Mucosa of stomach (tissue), 1 donor: ENCODE measurements around the gene CAPN2.

Experiments
- H3K27me3 ChIP-seq: one replicate; pipeline ENCODE4 v1.7.0; 2013; ENCODE audit warnings: mild to moderate bottlenecking, low read length; ENCODE audit not compliant: control insufficient read depth, insufficient read depth
- H3K36me3 ChIP-seq: one replicate; pipeline ENCODE4 v1.7.0; 2013; ENCODE audit warnings: low read length; ENCODE audit not compliant: control insufficient read depth, insufficient read depth
- H3K4me1 ChIP-seq: one replicate; pipeline ENCODE4 v1.7.0; 2013; ENCODE audit warnings: mild to moderate bottlenecking, low read length; ENCODE audit not compliant: control insufficient read depth, insufficient read depth
- H3K4me3 ChIP-seq: one replicate; pipeline ENCODE4 v1.7.0; 2013; ENCODE audit warnings: low read length
- H3K9ac ChIP-seq: one replicate; pipeline ENCODE4 v1.7.0; 2013; ENCODE audit warnings: mild to moderate bottlenecking, low read length, moderate library complexity
- H3K9me3 ChIP-seq: one replicate; pipeline ENCODE4 v1.7.0; 2013; ENCODE audit warnings: mild to moderate bottlenecking, low read length, moderate library complexity; ENCODE audit not compliant: control insufficient read depth
- donor health status: Pancreatic carcinoma.

Gene CAPN2

GRCh38 chr1:223706077-223706973 lies 6.0 kb upstream of the CAPN2 start:
- H3K9ac ChIP-seq = peak overlapping the region; percentile 3

GRCh38 chr1:223707256-223708000 lies 4.9 kb upstream of the CAPN2 start:
- Histone ChIP-seq H3K9me3 (no peaks in the 10 kb centered on the region), H3K4me1 (peaks cover 68% of the 10 kb centered on the region), H3K27me3 (no peaks in the 10 kb centered on the region), H3K36me3 (no peaks in the 10 kb centered on the region), H3K9ac (peak overlapping the region; percentile 3), H3K4me3 (peak overlapping the region; percentile 0)

More at GRCh38 chr1:223706077-223706973, 6.0 kb upstream of the CAPN2 start:
- Histone ChIP-seq H3K4me3 (no peak overlapping the region), H3K4me1 (peaks cover 62% of the 10 kb centered on the region), H3K27me3 (no peaks in the 10 kb centered on the region), H3K9me3 (no peaks in the 10 kb centered on the region), H3K36me3 (no peaks in the 10 kb centered on the region)

DNA sequence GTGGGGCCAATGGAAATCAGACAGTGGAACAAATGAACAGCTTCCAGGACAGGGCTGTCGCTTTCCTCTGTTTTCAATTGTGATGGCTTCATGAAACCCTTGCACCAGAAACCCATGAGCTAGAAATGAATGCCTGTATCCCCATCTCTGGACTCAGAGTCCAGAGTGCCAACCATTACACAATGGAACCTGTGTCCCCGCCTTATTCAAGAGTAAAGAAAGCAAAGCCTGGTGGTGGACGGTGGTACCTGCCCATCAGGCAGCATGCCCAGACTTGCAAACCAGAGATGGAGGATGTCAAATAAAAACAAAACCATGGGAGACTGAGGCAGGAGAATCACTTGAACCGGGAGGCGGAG lies 4.4 kb upstream of the CAPN2 start:
- Histone ChIP-seq H3K27me3 (no peaks in the 10 kb centered on the region), H3K9ac (peak overlapping the region; percentile 3), H3K4me1 (peaks cover 68% of the 10 kb centered on the region), H3K36me3 (no peaks in the 10 kb centered on the region), H3K9me3 (no peaks in the 10 kb centered on the region), H3K4me3 (peak overlapping the region; percentile 0)

- Histone ChIP-seq H3K9me3 (no peaks in the 10 kb centered on the region), H3K4me3 (no peak overlapping the region), H3K36me3 (no peaks in the 10 kb centered on the region), H3K4me1 (peaks cover 71% of the 10 kb centered on the region), H3K27me3 (no peaks in the 10 kb centered on the region), H3K9ac (no peak overlapping the region)
Measured at GRCh38 chr1:223708651-223709268, 3.6 kb upstream of the CAPN2 start.

- Histone ChIP-seq H3K36me3 (no peaks in the 10 kb centered on the region), H3K4me3 (no peak overlapping the region), H3K9me3 (no peaks in the 10 kb centered on the region), H3K4me1 (peaks cover 79% of the 10 kb centered on the region), H3K9ac (no peak overlapping the region), H3K27me3 (no peaks in the 10 kb centered on the region)
Measured at GRCh38 chr1:223709598-223709997, 2.7 kb upstream of the CAPN2 start.

GRCh38 chr1:223710179-223711133 lies 1.9 kb upstream of the CAPN2 start:
- Histone ChIP-seq H3K36me3 (no peaks in the 10 kb centered on the region), H3K9me3 (no peaks in the 10 kb centered on the region), H3K4me3 (no peak overlapping the region), H3K9ac (no peak overlapping the region), H3K4me1 (peaks cover 79% of the 10 kb centered on the region), H3K27me3 (no peaks in the 10 kb centered on the region)

GRCh38 chr1:223711173-223711572 lies 1.2 kb upstream of the CAPN2 start:
- Histone ChIP-seq H3K9ac (no peak overlapping the region), H3K27me3 (no peaks in the 10 kb centered on the region), H3K4me1 (peaks cover 79% of the 10 kb centered on the region), H3K4me3 (no peak overlapping the region), H3K36me3 (no peaks in the 10 kb centered on the region), H3K9me3 (no peaks in the 10 kb centered on the region)

GRCh38 chr1:223711747-223712193 lies 569 bp upstream of the CAPN2 start:
- no peaks in the 10 kb centered on the region for H3K9me3 ChIP-seq
- H3K9ac ChIP-seq = peak overlapping the region; percentile 69
- H3K4me3 ChIP-seq = peak overlapping the region; percentile 18
- no peaks in the 10 kb centered on the region for H3K27me3 ChIP-seq
- no peaks in the 10 kb centered on the region for H3K36me3 ChIP-seq
- peaks cover 79% of the 10 kb centered on the region for H3K4me1 ChIP-seq

DNA sequence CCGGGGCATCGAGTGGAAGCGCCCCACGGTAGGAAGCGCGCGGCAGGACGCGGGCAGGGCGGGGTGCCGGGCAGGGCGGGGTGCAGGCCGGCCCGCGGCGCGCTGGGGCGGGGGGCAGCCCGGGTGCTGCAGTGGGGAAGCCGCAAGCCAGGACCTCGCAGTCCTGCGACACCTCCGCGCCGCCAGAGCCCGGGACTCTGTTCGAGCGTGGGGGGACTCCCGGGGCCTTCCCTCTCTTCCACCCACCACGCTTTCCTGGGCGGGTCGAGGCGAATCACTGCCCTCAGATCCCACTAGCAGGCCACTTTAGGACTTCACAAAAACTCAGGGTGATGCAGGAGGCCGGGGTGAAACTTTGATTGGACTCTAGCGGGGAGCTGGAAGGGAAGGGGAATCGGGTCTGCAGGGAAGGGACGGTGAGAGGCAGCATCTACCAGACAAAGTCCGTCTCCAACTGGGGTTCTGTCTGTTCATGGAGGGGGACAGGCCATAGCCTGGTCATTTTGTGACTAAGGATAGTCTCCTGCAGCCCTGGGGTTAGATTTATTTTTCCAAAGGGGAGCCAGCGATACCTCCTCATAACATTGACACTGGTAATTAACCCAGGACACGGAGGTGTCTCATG lies 623 bp downstream of the CAPN2 start:
- Histone ChIP-seq H3K9me3 (no peaks in the 10 kb centered on the region), H3K4me3 (peak overlapping the region; percentile 88), H3K9ac (peak overlapping the region; percentile 96), H3K36me3 (peaks cover 9% of the 10 kb centered on the region), H3K4me1 (peaks cover 74% of the 10 kb centered on the region), H3K27me3 (no peaks in the 10 kb centered on the region)

DNA sequence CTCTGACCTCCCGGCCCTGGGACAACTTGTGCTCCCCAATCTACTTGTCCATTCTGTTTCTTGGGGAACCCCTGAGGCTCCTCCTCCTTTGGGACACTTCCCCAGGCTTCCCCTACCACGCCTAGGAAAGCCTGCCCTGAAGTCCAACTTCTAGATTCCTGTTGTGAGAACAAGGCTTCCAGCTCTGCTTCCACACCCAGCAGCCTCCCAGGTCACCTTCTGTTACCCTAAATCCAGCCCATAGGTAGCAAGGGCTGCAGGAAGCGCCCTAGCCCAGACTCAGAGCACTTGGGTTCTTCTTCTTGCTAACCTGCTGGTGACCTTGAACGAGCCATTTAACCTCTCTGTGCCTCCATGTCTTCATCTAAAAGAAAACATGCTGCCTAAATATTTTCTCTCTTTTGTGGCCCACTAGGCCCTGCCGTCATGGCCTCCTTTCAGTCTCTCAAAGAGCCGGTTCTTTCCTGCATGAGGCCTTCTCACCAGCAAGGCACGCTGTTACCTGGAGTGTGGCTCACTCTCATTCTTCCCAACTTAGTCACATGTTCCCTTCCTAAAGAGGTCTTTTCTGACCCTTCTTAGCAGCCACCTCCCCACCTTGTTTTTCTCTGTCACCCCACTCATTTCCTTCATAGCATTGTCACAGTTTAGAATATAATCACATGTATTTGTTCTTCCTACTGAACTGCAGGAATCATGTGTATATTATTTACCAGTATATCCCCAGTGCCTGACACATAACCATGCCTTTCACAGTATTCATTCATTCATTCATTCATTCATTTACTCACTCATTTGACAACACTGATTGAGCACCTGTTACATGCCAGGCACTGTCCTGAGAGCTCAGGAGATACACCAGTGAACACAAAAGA lies 1.4 kb downstream of the CAPN2 start:
- peaks cover 66% of the 10 kb centered on the region for H3K4me1 ChIP-seq
- H3K27me3 ChIP-seq = no peaks in the 10 kb centered on the region
- H3K36me3 ChIP-seq = peaks cover 11% of the 10 kb centered on the region
- H3K9me3 ChIP-seq = no peaks in the 10 kb centered on the region
- H3K9ac ChIP-seq = peak overlapping the region; percentile 96
- peak overlapping the region; percentile 88 for H3K4me3 ChIP-seq
